ENCODE data around the gene PI4KA. TPM values are rescaled to one million over a fixed set of nuclear protein-coding genes. Genes with fewer than 3 reads are reported as not detected.

Gene PI4KA
- total and polyA plus RNA-seq, 2 experiments from 2014 or later: 17.1 to 38.1 TPM

DNA sequence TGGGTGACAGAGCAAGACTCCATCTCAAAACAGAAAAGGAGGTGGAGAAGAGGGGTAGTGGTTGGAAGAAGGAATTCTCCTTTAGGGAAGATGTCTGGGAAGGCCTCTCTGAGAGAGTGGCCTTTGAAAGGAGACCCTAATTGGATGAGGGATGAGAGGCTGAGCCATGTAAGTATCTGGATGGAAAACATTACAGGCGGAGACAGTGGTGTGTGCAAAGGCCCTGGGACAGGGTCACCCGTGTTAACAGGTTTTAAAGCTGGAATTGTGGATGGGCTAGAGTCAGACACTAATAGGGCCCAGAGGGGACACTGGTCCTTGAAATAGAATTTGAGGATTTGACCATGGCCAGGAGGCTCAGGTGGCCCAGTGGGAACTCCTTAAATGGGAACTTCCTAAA, 10.6 kb upstream of the PI4KA start (continued):
- TF ChIP-seq, protein P1, sequence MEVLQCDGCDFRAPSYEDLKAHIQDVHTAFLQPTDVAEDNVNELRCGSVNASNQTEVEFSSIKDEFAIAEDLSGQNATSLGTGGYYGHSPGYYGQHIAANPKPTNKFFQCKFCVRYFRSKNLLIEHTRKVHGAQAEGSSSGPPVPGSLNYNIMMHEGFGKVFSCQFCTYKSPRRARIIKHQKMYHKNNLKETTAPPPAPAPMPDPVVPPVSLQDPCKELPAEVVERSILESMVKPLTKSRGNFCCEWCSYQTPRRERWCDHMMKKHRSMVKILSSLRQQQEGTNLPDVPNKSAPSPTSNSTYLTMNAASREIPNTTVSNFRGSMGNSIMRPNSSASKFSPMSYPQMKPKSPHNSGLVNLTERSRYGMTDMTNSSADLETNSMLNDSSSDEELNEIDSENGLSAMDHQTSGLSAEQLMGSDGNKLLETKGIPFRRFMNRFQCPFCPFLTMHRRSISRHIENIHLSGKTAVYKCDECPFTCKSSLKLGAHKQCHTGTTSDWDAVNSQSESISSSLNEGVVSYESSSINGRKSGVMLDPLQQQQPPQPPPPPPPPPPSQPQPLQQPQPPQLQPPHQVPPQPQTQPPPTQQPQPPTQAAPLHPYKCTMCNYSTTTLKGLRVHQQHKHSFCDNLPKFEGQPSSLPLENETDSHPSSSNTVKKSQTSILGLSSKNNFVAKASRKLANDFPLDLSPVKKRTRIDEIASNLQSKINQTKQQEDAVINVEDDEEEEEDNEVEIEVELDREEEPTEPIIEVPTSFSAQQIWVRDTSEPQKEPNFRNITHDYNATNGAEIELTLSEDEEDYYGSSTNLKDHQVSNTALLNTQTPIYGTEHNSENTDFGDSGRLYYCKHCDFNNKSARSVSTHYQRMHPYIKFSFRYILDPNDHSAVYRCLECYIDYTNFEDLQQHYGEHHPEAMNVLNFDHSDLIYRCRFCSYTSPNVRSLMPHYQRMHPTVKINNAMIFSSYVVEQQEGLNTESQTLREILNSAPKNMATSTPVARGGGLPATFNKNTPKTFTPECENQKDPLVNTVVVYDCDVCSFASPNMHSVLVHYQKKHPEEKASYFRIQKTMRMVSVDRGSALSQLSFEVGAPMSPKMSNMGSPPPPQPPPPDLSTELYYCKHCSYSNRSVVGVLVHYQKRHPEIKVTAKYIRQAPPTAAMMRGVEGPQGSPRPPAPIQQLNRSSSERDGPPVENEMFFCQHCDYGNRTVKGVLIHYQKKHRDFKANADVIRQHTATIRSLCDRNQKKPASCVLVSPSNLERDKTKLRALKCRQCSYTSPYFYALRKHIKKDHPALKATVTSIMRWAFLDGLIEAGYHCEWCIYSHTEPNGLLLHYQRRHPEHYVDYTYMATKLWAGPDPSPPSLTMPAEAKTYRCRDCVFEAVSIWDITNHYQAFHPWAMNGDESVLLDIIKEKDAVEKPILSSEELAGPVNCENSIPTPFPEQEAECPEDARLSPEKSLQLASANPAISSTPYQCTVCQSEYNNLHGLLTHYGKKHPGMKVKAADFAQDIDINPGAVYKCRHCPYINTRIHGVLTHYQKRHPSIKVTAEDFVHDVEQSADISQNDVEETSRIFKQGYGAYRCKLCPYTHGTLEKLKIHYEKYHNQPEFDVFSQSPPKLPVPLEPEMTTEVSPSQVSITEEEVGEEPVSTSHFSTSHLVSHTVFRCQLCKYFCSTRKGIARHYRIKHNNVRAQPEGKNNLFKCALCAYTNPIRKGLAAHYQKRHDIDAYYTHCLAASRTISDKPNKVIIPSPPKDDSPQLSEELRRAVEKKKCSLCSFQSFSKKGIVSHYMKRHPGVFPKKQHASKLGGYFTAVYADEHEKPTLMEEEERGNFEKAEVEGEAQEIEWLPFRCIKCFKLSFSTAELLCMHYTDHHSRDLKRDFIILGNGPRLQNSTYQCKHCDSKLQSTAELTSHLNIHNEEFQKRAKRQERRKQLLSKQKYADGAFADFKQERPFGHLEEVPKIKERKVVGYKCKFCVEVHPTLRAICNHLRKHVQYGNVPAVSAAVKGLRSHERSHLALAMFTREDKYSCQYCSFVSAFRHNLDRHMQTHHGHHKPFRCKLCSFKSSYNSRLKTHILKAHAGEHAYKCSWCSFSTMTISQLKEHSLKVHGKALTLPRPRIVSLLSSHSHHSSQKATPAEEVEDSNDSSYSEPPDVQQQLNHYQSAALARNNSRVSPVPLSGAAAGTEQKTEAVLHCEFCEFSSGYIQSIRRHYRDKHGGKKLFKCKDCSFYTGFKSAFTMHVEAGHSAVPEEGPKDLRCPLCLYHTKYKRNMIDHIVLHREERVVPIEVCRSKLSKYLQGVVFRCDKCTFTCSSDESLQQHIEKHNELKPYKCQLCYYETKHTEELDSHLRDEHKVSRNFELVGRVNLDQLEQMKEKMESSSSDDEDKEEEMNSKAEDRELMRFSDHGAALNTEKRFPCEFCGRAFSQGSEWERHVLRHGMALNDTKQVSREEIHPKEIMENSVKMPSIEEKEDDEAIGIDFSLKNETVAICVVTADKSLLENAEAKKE (CRISPR knock-in tag; IDR thresholded peaks at IDR 0.05): no peak
- TF ChIP-seq ETS1 (IDR thresholded peaks at IDR 0.05): no peak
- no peak for TF ChIP-seq NANOG (IDR thresholded peaks at IDR 0.05; ENCODE audit: borderline replicate concordance)
- TF ChIP-seq JUNB (IDR thresholded peaks at IDR 0.05; ENCODE audit: unreplicated experiment): no peak
- TF ChIP-seq EZH2 (IDR thresholded peaks at IDR 0.05; ENCODE audit: low read depth, unreplicated experiment): no peak
- no peak for TF ChIP-seq EZH2phosphoT487 (IDR thresholded peaks at IDR 0.05; ENCODE audit: unreplicated experiment)
- no peak for TF ChIP-seq ZNF114 (CRISPR knock-in tag; IDR thresholded peaks at IDR 0.05)

DNA sequence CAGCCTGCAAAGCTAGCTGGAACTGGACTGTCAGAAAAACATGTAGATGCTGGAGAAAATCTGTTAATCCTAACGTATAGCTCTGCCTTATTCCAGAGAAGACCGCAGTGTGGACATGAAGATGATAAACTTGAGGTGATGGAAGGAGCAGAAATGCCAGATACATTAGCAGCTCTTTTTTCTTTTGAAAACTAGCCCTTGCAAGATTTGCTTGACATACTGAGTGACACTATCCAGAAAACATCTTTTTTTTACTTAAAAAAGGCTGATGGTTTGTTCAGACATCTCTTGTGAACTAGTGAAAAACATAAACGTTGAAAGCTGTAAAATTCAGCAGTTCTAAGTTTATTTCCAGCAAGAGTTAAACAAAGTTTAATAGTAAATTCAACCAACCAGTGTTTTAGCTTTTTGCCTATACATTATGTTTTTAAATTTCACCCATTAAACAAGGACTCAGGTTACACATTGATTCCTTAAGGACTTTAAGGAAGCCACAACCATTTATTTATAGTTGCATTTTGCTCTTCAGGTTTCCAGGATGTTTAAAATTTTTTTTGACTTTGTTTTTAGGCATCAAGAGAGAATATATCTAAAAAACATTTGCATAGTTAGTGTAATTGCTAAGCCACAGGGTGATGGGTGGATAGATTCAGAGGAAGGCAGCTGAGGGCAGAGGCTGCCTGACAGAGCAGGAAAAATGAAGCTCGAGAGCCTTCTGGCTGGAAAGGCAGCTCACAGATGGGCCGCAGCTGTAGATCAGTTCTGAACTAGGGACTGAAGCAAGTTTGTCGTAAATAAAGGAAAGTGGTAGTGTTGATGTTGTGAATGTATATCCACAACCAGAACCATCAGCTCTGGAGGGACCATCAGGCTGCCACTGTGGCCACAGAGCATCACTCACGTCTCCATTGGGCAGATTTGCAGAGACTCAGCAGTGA, 9.7 kb upstream of the PI4KA start:
- no peak overlapping the region for H3K4me3 Mint-ChIP-seq
- no peak overlapping the region for H3K27ac Mint-ChIP-seq
- no peak overlapping the region for H3K4me2 ChIP-seq
- H3K36me3 ChIP-seq (ENCODE audit: insufficient read depth): no peaks in the 10 kb centered on the region
- H3K9me2 ChIP-seq (ENCODE audit: insufficient read depth): no peaks in the 10 kb centered on the region
- H3K27me3 ChIP-seq (ENCODE audit: insufficient read depth): no peaks in the 10 kb centered on the region
- peaks cover 6% of the 10 kb centered on the region for H3K27me3 Mint-ChIP-seq (ENCODE audit: insufficient read depth, low read depth, poor library complexity)
- DNase-seq (ENCODE audit: low spot score) (no peak), ATAC-seq (no peak)
- no peaks in the 10 kb centered on the region for H3F3A ChIP-seq (replicated peaks; ENCODE audit: low read depth)
- H4K20me1 ChIP-seq (replicated peaks; ENCODE audit: insufficient read depth): no peaks in the 10 kb centered on the region
- TF ChIP-seq ZNF114 (CRISPR knock-in tag; IDR thresholded peaks at IDR 0.05): no peak
- H3K4me3 ChIP-seq: no peak overlapping the region
- H3K36me3 Mint-ChIP-seq (ENCODE audit: low read depth): peaks cover 2% of the 10 kb centered on the region
- H2AFZ ChIP-seq: no peak overlapping the region
- peaks cover 4% of the 10 kb centered on the region; the same call in 1 of the 3 replicates for H3K4me1 Mint-ChIP-seq
- H3K27ac ChIP-seq (ENCODE audit: low read depth): no peak overlapping the region
- H3K79me2 ChIP-seq (replicated peaks; ENCODE audit: insufficient read depth): no peaks in the 10 kb centered on the region
- no peaks in the 10 kb centered on the region for H3K9me3 Mint-ChIP-seq
- H3K4me1 ChIP-seq (ENCODE audit: insufficient read depth): no peaks in the 10 kb centered on the region
